Measurements from ENCODE around the gene APP.

APP gene

GRCh38 chr21:25895565-25896205 is 274.9 kb downstream of the APP start:
- peak overlapping the region; percentile 31 for H3K4me2 ChIP-seq (ENCODE audit: low read length)

GRCh38 chr21:25893191-25893590 is 277.4 kb downstream of the APP start:
- H3K4me2 ChIP-seq (ENCODE audit: low read length) = no peak overlapping the region
- no peaks in the 10 kb centered on the region for H3K9me3 ChIP-seq (ENCODE audit: insufficient read depth, low read length)
- no peaks in the 10 kb centered on the region for H3K79me2 ChIP-seq (ENCODE audit: low read length)
- H3K27me3 ChIP-seq (ENCODE audit: low read depth, low read length) = no peaks in the 10 kb centered on the region
- no peak overlapping the region for H3K27ac ChIP-seq (ENCODE audit: low read length)
- H4K20me1 ChIP-seq (ENCODE audit: insufficient read depth, low read length) = no peaks in the 10 kb centered on the region
- no peaks in the 10 kb centered on the region for H3K36me3 ChIP-seq (replicated peaks; ENCODE audit: low read depth, low read length)
- TF ChIP-seq EZH2phosphoT487 (IDR thresholded peaks at IDR 0.05; ENCODE audit: low read depth) (no peak), CTCF (IDR thresholded peaks at IDR 0.05; ENCODE audit: low read depth, low read length) (no peak)
- no peak overlapping the region for H3K9ac ChIP-seq (ENCODE audit: low read length)
- no peak overlapping the region for H2AFZ ChIP-seq (ENCODE audit: low read depth, low read length)
- H3K4me3 ChIP-seq (ENCODE audit: low read length) = no peak overlapping the region
- peaks cover 5% of the 10 kb centered on the region for H3K4me1 ChIP-seq (ENCODE audit: low read length)

More at GRCh38 chr21:25895565-25896205, 274.9 kb downstream of the APP start:
- no peak overlapping the region for H3K4me3 ChIP-seq (ENCODE audit: low read length)
- no peaks in the 10 kb centered on the region for H3K27me3 ChIP-seq (ENCODE audit: low read depth, low read length)
- peak overlapping the region; percentile 49; the same call in 1 of the 2 replicates for H2AFZ ChIP-seq (ENCODE audit: low read depth, low read length)
- H3K36me3 ChIP-seq (replicated peaks; ENCODE audit: low read depth, low read length) = no peaks in the 10 kb centered on the region
- no peaks in the 10 kb centered on the region for H4K20me1 ChIP-seq (ENCODE audit: insufficient read depth, low read length)
- H3K9ac ChIP-seq (ENCODE audit: low read length) = no peak overlapping the region
- H3K9me3 ChIP-seq (ENCODE audit: insufficient read depth, low read length) = no peaks in the 10 kb centered on the region
- no peak overlapping the region for H3K27ac ChIP-seq (ENCODE audit: low read length)
- peaks cover 4% of the 10 kb centered on the region; the same call in 1 of the 2 replicates for H3K4me1 ChIP-seq (ENCODE audit: low read length)
- peak; percentile 55 for TF ChIP-seq CTCF (IDR thresholded peaks at IDR 0.05; ENCODE audit: low read depth, low read length)
- TF ChIP-seq EZH2phosphoT487 (IDR thresholded peaks at IDR 0.05; ENCODE audit: low read depth) = no peak
- H3K79me2 ChIP-seq (ENCODE audit: low read length) = no peaks in the 10 kb centered on the region

- H3K27ac ChIP-seq (ENCODE audit: low read length) = no peak overlapping the region
- no peaks in the 10 kb centered on the region for H4K20me1 ChIP-seq (ENCODE audit: insufficient read depth, low read length)
- peaks cover 9% of the 10 kb centered on the region for H3K4me1 ChIP-seq (ENCODE audit: low read length)
- H3K27me3 ChIP-seq (ENCODE audit: low read depth, low read length) = no peaks in the 10 kb centered on the region
- H3K79me2 ChIP-seq (ENCODE audit: low read length) = no peaks in the 10 kb centered on the region
- H3K4me2 ChIP-seq (ENCODE audit: low read length) = no peak overlapping the region
- H3K36me3 ChIP-seq (replicated peaks; ENCODE audit: low read depth, low read length) = no peaks in the 10 kb centered on the region
- H2AFZ ChIP-seq (ENCODE audit: low read depth, low read length) = no peak overlapping the region
- H3K9me3 ChIP-seq (ENCODE audit: insufficient read depth, low read length) = no peaks in the 10 kb centered on the region
- TF ChIP-seq CTCF (IDR thresholded peaks at IDR 0.05; ENCODE audit: low read depth, low read length) = no peak
- no peak overlapping the region for H3K4me3 ChIP-seq (ENCODE audit: low read length)
- no peak overlapping the region for H3K9ac ChIP-seq (ENCODE audit: low read length)
These were observed 279.0 kb downstream of the APP start for GRCh38 chr21:25891596-25891995.

- no peak overlapping the region for H3K9ac ChIP-seq (ENCODE audit: low read length)
- H3K36me3 ChIP-seq (replicated peaks; ENCODE audit: low read depth, low read length) = no peaks in the 10 kb centered on the region
- H2AFZ ChIP-seq (ENCODE audit: low read depth, low read length) = no peak overlapping the region
- no peaks in the 10 kb centered on the region for H4K20me1 ChIP-seq (ENCODE audit: insufficient read depth, low read length)
- TF ChIP-seq EZH2phosphoT487 (IDR thresholded peaks at IDR 0.05; ENCODE audit: low read depth) (no peak), CTCF (IDR thresholded peaks at IDR 0.05; ENCODE audit: low read depth, low read length) (no peak)
- no peak overlapping the region for H3K4me3 ChIP-seq (ENCODE audit: low read length)
- H3K27me3 ChIP-seq (ENCODE audit: low read depth, low read length) = no peaks in the 10 kb centered on the region
- H3K4me2 ChIP-seq (ENCODE audit: low read length) = no peak overlapping the region
- H3K79me2 ChIP-seq (ENCODE audit: low read length) = no peaks in the 10 kb centered on the region
- H3K4me1 ChIP-seq (ENCODE audit: low read length) = peaks cover 5% of the 10 kb centered on the region
- H3K27ac ChIP-seq (ENCODE audit: low read length) = no peak overlapping the region
- no peaks in the 10 kb centered on the region for H3K9me3 ChIP-seq (ENCODE audit: insufficient read depth, low read length)
These were observed 280.6 kb downstream of the APP start for GRCh38 chr21:25890001-25890400.

All from OCI-LY3 (cell line).